GM13977 (cell line): ENCODE results near the gene SERPINA3.

ENCODE experiments used
- DNase-seq: peaks from one replicate; pipeline ENCODE4 v3.0.0; 2012; ENCODE audit warnings: low spot score
- in situ Hi-C: fragments of 300-500 bp; cut with MboI; formaldehyde crosslinking; loops from one replicate; pipeline ENCODE4 v1.12.0; 2022; ENCODE audit warnings: low sequenced_read_pairs, low pct_unique_long_range_greater_than_20kb, mixed read lengths, inconsistent platforms; ENCODE audit not compliant: unreplicated experiment
- TF ChIP-seq, protein P1 (sequence below): IDR thresholded peaks from 2 replicates; pipeline ENCODE4 v1.5.1; 2012; ENCODE audit warnings: mild to moderate bottlenecking, control low read depth; ENCODE audit not compliant: insufficient read depth; ENCODE audit errors: extremely low read depth, missing control alignments

Gene SERPINA3

DNA sequence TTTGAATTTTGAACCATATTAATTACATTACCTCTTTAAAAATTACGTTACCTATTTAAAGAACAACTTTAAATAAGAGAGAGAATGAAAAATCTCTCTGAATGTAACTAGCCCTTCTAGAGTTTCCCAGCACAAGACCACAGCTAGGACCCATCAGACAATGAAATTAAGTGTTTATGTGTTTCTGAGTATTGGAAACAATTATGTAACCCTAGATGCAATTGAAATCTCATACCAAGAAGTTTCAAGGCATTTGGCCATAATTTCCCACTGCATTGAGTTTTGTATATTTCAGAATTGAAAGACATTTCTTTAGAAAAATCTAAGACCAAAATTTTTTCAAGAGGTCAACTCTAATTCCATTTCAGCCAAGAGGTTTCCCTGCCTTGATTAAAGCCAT is 47.1 kb downstream of the SERPINA3 start:
- in situ Hi-C loops, result no loop called here
- DNase-seq, result no peak
- TF ChIP-seq, protein P1, sequence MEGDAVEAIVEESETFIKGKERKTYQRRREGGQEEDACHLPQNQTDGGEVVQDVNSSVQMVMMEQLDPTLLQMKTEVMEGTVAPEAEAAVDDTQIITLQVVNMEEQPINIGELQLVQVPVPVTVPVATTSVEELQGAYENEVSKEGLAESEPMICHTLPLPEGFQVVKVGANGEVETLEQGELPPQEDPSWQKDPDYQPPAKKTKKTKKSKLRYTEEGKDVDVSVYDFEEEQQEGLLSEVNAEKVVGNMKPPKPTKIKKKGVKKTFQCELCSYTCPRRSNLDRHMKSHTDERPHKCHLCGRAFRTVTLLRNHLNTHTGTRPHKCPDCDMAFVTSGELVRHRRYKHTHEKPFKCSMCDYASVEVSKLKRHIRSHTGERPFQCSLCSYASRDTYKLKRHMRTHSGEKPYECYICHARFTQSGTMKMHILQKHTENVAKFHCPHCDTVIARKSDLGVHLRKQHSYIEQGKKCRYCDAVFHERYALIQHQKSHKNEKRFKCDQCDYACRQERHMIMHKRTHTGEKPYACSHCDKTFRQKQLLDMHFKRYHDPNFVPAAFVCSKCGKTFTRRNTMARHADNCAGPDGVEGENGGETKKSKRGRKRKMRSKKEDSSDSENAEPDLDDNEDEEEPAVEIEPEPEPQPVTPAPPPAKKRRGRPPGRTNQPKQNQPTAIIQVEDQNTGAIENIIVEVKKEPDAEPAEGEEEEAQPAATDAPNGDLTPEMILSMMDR, result no peak

DNA sequence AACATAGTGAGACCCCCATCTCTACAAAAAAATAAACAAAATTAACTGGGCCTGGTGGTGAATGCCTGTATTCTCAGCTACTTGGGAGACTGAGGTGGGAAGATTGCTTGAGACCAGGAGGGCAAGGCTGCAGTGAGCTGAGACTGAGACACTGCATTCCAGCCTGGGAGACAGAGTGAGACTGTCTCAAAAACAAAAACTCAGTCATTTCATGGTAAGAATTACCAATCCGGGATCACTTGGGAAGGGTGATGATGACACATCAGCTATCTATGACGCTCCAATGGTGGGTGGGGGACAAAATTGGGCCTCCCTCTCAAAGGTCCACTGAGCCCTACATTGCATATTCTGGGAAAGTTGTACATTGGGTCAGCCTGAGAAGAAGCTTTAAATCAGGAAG is 47.7 kb downstream of the SERPINA3 start:
- DNase-seq, result no peak
- in situ Hi-C loops, result no loop called here
- TF ChIP-seq, protein P1, result no peak

DNA sequence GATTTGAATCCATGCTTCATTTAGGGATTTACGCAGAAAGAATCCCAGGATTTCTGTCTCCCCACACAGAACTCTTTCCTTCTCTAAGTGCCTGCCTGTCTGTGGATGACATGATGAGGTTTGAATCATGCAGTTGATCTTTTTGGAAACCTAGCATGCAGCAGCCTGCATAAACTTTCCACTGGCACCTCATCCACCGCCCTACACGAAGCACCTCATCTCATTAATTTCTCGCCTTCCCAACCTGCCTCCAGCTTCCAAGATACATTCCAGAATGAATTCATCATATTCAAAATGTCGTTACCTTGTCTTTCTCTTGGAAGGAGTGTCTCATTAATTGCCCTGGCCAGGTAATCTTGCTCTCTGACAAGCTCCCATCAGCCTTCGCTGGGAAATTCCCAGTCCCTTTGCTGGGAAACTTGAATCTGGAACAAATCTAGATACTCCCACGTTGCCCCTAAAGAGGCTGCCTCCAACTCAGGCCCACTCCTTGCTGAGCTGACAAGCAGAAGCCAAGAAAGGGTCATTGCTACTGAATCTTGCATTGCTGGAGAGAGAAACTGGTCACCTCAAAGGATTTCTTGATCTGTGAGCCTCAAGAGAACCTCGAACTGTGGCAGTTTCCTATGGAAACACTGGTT is 48.2 kb downstream of the SERPINA3 start:
- TF ChIP-seq, protein P1, result no peak
- DNase-seq, result no peak
- in situ Hi-C loops, result no loop called here

DNA sequence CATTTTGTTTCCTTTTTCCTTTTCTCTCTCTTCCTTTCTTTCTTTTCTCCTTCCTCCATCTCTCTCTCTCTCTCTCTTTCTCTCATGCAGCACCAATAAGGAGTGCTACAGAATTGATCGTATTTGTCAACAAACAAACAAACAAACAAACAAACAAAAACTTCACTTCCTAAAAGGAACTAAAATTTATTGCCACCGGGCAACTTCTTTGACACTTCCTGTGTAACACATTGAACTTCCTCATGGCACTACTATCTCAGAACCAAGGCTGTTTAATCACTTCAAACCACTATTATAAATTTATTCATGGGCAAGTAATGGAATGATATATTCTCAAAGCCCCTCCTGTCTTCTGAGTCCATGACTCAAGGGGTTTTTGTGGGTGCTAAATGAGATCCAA is 51.3 kb downstream of the SERPINA3 start:
- in situ Hi-C loops, result no loop called here
- TF ChIP-seq, protein P1, result no peak
- no peak for DNase-seq

DNA sequence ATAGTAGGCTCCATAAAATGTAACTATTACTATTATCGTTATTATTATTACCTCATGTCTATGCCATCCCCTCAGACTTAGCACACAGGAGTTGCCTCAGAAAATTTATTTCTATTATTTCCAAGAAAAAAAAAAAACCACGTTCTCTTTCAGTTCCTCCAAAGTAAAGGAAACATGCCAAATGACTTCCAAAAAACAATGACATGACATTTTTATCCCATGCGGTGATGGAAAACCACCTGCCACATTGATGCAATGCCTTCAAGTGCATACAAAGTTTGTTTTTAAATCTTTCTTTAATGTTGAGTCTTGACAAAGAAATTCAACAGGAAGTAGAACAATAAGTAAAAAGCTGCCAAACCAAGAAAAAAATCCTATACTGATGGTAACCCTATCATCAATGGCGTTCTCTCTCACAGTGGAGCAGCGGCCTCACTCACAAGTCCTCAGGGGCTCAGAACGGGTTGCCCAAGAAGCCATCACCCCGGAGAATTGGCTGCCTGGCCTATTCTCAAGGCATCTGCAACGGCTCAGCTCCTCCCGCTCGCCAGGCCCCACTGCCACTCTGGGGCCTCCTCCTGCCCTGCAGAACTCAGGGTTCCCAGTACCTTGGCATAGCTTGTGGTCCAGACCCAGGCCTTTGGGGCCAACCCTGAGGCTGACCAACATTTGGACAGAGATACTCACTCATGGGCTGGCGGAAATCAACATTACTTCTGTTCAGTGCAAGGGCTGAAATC is 51.9 kb downstream of the SERPINA3 start:
- DNase-seq, result no peak
- TF ChIP-seq, protein P1, result no peak
- in situ Hi-C loops, result no loop called here

DNA sequence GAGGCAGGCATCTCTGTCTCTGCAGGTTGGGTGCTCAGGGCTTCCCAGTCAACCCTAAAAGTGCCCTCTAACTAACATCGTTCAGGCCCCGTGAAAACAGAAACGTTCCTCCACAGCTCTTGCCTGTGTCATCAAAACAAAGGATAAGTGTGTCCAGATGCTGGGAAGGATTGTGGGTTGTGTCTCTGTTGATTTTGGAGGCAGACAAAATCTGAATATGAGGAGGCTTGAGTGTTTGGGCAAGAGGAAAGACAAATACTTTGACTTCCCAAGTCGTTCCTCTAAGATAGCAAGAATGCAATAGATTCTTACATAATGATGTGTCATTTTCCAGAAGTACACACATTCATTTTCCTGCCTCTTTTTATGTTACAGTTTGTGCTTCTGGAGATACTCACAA is 52.9 kb downstream of the SERPINA3 start:
- in situ Hi-C loops, result no loop called here
- TF ChIP-seq, protein P1, result no peak
- no peak for DNase-seq

DNA sequence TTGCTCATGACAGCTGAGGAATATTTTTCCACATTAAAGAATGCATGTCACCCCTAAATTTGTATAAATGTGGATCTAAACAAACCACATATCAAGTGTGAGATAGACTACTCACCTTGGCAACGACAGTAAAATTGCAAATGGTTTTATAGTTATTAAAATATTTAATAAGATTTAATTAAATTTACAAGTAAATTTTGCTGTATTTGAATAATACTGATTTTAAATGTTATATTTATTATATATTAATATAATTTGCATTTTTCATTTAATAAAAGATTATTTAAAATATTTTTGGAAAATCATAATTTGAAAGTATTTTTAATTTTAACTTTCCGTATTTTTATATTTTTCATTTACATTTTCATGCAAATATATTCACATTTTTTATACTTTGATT is 53.4 kb downstream of the SERPINA3 start:
- TF ChIP-seq, protein P1, result no peak
- DNase-seq, result no peak
- in situ Hi-C loops, result no loop called here
